Measurements from ENCODE around the gene CNTNAP2.

- TF ChIP-seq EZH2 (IDR thresholded peaks at IDR 0.05) (no peak), POLR2AphosphoS5 (IDR thresholded peaks at IDR 0.05; ENCODE audit: borderline replicate concordance, low read depth, low read length) (no peak)
Measured at GRCh38 chr7:147231275-147231674, 1114.7 kb downstream of the CNTNAP2 start.
